ENCODE measurements around the gene CYP1A2.
A peak's percentile ranks its signal among the peaks of the same experiment; 100 is the strongest.

The CYP1A2 gene

GRCh38 chr15:74790080-74790916 lies 41.7 kb downstream of the CYP1A2 start:
- DNase-seq, result no peak

DNA sequence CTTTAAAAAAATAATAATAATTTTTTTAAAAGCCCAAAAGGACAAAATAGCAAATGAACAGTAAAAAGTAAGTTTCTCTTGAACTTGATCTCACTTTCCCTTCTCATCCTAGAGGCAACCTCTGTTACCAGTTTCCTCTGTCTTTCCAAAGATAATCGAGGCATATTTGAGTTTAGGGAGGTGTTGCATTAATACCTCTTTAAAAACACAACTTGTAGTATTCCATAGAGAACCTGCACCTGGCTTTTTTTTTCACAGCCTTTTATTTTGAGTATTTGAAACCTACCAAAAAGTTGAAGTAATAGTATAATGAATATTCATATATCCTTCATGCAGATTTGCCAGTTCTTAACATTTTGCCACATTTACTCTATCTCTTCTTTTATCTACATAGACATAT lies 42.4 kb downstream of the CYP1A2 start:
- DNase-seq, result no peak

DNA sequence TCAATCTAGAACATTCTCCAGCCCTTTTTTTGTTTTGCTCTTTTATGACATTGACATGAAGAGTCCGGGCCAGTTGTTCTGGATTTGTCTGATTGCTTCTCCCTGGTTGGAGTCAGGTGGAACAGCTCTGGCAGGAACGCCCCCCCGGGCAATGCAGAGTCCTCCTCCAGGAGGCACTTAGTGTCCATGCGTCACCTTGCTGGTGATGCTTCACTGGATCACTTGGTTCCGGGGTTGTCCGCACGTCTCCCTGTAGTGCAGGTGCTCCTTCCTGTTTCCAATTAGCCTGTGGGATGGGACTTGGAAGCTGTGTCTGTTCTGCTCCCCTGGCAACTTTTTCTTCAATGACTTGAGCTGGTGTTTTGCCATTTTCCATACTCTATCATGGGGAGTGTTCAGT lies 43.0 kb downstream of the CYP1A2 start:
- no peak for DNase-seq

DNA sequence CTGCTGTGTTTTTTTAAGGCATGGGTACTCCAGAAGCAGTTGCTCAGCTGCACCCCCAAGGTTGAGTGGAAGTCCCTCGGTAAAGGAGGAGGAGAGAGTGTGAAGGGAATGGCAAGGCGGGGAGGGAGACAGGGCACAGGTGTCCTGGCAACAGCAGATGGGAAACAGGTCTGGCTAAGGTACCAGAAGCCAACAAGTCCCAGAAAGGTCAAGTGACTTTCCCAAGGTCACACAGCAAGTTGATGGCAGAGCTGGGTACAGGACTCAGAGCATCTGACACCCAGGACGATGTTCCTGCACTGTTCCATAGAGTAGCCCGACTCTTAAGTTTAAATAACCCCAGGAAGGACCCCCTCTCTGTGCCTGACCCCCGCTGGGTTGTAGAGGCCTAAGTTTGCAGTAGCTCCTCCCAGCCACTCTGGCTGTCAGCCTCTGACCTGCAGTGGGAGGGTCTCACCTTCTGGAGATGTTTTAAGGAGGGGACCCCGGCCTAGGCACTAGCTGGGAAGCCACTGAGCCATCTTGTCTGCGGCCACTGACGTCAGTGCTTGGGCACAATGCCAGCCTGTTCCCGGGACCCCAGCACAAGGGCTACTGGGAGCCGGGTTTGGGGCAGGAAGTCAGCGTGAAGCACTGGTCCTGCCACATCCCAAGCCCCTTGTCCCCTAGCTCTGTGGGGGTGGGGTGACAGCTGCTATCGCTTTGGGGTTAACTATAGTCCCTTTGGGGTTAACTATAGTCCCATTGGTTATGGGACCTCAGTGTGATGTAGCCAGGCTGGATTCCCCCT lies 43.8 kb downstream of the CYP1A2 start:
- no peak for DNase-seq

DNA sequence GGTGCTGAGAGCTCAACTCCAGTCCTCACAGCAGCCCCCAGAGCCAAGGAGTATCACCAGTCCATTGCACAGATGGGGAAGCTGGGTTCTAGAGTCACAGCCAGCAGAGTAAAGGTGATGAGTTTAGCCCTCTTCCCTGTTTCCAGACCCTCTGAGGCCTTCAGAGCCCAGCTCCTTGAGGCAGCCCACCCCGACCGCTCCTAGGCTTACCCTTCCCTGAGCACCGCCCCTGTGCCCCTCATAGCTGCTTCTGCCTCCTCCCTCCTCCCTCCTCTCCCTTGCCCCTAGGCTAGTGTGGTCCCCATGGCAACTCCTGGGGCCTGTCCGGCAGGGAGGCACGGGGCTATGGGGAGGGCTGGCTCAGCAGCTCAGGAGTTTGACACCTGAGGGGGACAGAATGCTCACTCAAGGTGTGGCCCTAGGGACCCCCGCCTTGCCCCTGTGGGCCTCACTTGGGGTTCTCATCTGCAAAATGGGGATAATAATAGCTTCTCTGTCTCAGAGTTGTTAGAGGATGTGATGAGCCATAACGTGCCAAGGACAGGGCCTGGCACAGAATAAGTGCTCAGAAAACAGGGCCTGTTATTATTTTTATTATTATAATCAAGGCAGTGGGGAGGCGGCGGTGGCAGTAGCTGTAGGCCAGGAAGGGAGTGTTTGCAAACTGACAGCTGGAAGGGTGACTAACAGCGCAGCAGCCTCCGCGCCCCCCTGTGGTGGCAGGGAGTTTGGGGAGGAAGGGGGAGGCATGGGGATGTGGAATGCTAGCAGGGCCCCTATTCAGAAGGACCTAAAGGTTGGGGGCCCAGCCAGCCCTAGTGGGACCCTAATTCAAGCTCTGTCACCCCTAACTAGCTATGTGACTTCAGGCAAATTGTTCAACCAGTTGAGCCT lies 44.7 kb downstream of the CYP1A2 start:
- no peak for DNase-seq

- DNase-seq, result no peak
Observed at GRCh38 chr15:74794248-74794969, 45.8 kb downstream of the CYP1A2 start.

DNA sequence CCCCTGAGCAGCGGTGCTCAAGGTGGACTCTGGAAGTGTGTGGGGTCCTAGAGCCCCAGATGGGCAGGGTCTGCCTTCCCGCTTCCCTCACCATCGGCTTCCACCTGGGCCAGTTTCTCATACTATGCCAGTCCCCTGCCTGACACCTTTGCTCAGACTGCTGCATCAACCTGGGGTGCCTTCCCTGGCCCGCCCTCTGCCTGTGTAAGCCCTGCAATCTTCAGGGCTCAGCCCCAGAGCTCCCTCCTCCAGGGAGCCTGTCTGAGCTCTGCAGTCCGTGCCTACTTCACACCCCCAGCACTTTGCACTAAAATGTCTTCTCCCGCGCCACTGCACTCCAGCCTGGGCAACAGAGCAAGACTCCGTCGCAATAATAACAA lies 46.3 kb downstream of the CYP1A2 start:
- DNase-seq, result no peak

GRCh38 chr15:74795966-74796625 lies 47.5 kb downstream of the CYP1A2 start:
- DNase-seq, result no peak

DNA sequence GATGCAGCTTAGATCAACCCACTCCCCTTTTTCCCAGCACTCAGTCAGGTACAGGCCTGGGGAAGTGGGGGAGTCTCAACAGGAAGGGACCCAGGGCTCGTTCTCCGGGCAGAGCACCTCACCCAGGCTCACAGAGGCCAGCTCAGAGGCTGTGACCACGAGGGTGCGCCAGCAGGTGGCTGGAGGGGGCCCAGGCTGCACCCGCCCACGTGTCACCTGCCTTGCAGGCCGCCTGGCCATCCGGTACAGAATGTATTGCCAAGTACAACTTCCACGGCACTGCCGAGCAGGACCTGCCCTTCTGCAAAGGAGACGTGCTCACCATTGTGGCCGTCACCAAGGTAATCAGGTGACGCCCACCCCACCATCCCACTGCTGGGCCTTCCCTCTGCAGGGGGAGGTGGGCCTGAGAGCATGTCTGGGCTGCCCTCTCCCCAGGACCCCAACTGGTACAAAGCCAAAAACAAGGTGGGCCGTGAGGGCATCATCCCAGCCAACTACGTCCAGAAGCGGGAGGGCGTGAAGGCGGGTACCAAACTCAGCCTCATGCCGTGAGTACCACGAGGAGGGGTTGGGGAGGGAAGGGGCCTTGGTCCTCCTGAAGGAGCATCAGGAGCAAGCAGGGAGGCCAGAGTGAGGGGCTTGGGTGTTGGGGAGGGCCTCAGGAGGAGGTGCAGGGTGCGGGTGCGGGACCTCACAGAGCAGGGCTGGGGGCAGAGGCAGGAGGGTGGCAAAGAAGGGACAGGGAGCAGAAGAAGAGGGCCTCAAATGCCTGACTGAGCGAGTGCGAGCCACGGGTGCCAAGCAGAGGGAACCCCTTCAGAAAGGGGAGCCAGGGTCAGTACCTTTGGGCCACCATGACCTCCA lies 50.0 kb downstream of the CYP1A2 start:
- DNase-seq, result no peak

- no peak for DNase-seq
Observed at GRCh38 chr15:74799255-74799855, 50.7 kb downstream of the CYP1A2 start.

- DNase-seq, result peak; percentile 1
Observed at GRCh38 chr15:74799856-74800558, 51.4 kb downstream of the CYP1A2 start.

DNA sequence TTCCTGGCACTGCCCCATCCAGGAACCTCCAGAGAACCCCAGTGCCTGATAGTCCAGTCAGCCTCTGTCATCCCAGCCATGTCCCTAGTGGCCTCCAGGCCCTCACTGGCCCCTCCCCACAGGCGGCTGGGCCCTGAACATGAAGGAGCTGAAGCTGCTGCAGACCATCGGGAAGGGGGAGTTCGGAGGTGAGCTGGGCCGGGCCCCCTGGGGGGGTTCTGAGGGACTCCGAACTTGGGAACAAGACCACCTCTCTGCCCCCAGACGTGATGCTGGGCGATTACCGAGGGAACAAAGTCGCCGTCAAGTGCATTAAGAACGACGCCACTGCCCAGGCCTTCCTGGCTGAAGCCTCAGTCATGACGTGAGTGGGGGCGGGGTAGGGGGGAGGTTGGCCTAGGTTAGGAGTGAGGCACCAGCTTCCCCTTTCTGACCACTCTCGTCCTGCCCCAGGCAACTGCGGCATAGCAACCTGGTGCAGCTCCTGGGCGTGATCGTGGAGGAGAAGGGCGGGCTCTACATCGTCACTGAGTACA lies 52.0 kb downstream of the CYP1A2 start:
- DNase-seq, result no peak

GRCh38 chr15:74801311-74801997 lies 52.8 kb downstream of the CYP1A2 start:
- no peak for DNase-seq

DNA sequence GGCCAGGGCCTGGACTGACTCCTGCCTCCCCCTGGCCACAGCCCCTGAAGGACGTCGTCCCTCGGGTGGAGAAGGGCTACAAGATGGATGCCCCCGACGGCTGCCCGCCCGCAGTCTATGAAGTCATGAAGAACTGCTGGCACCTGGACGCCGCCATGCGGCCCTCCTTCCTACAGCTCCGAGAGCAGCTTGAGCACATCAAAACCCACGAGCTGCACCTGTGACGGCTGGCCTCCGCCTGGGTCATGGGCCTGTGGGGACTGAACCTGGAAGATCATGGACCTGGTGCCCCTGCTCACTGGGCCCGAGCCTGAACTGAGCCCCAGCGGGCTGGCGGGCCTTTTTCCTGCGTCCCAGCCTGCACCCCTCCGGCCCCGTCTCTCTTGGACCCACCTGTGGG lies 53.6 kb downstream of the CYP1A2 start:
- no peak for DNase-seq

- DNase-seq, result no peak
Observed at GRCh38 chr15:74802862-74803447, 54.3 kb downstream of the CYP1A2 start.

- DNase-seq, result no peak
Observed at GRCh38 chr15:74804935-74805334, 56.3 kb downstream of the CYP1A2 start.

Measured in NCI-H2227 treated with DMSO at 0.1 percent for 48 hours (cell line).